ENCODE results near the gene NFATC2IP.

GRCh38 chr16:28930203-28930602 is 20.5 kb upstream of the NFATC2IP start:
- TF ChIP-seq, protein P1, sequence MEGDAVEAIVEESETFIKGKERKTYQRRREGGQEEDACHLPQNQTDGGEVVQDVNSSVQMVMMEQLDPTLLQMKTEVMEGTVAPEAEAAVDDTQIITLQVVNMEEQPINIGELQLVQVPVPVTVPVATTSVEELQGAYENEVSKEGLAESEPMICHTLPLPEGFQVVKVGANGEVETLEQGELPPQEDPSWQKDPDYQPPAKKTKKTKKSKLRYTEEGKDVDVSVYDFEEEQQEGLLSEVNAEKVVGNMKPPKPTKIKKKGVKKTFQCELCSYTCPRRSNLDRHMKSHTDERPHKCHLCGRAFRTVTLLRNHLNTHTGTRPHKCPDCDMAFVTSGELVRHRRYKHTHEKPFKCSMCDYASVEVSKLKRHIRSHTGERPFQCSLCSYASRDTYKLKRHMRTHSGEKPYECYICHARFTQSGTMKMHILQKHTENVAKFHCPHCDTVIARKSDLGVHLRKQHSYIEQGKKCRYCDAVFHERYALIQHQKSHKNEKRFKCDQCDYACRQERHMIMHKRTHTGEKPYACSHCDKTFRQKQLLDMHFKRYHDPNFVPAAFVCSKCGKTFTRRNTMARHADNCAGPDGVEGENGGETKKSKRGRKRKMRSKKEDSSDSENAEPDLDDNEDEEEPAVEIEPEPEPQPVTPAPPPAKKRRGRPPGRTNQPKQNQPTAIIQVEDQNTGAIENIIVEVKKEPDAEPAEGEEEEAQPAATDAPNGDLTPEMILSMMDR (IDR thresholded peaks at IDR 0.05; ENCODE audit: poor library complexity): no peak
- TF ChIP-seq EZH2 (IDR thresholded peaks at IDR 0.05; ENCODE audit: borderline replicate concordance) (no peak), EZH2phosphoT487 (IDR thresholded peaks at IDR 0.05; ENCODE audit: low read depth, severe bottlenecking, unreplicated experiment) (no peak)

Measured in hepatocyte (in vitro differentiated cells).